ENCODE data around the gene LYRM4.

LYRM4 gene

DNA sequence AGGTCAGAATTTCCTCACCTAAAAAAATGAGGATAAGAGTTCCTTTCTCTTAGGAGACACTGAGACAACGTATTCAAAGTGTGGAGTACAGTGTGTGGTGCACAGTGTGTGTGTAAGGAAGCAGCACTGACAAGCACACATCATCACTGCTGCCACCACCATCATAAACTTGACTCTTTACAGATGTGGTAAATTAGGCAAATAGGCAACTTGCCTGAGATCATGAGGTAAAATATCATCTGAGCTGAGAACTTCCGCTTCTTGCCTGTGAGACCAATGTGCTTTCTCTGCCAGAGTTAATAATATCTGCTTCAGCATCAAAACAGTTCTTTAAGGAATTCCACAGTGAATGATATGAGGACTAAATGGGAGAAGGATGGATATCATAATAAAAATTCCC, 52.7 kb downstream of the LYRM4 start:
- in situ Hi-C loops (cut with MboI; ENCODE audit: low sequenced_read_pairs): no loop called here

DNA sequence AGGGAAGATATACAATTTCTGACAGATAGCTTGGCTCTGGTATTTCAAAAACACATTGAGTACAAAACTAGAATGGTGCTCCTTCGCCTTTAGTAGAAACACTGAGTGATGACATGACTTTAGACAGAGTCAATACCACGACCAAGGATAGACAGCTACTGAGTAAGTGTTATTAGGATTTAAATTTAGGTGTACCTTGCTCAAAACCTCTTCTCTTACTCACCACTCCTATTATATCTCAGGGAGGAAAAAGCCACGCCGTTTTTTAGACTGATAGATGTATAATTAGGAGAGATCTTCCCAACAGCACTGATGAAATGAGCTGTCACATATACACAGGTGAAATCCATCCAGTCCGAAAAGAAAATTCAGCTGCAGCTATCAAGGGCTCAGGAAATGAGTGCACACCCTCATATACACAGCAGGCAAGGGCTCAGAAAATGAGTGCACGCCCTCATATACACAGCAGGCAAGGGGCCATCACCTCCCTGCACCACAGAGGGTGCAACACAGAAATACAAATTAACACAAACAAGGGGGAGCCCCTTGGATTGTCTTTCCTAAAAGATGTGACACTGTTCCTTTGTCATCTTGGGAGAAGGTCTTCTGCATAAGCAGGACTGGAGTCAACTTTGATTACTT, 53.7 kb downstream of the LYRM4 start:
- in situ Hi-C loops (cut with MboI; ENCODE audit: low sequenced_read_pairs): no loop called here

- in situ Hi-C loops (cut with MboI; ENCODE audit: low sequenced_read_pairs): no loop called here
Observed at GRCh38 chr6:5205877-5206850, 54.6 kb downstream of the LYRM4 start.

- in situ Hi-C loops (cut with MboI; ENCODE audit: low sequenced_read_pairs): no loop called here
Observed at GRCh38 chr6:5205035-5205507, 55.7 kb downstream of the LYRM4 start.

DNA sequence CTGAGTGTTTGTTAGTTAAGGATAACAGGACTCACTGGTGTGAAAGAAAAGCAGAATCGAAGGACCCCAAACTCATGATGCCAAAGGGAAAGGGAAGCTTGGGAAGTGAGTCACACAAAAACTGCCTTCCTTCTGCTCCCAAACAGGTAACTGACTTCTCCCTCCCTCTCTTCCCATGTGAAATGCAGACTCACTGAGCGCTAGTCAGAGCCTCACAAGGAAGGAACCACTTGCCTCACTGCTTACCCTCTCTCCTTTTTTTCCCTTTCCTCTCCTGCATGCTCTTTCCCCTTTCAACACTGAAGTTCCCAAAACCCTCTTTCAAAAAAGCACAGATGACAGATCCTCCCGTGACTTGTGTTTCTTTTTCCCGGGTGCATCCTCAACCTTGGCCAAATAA, 56.4 kb downstream of the LYRM4 start:
- in situ Hi-C loops (cut with MboI; ENCODE audit: low sequenced_read_pairs): no loop called here

DNA sequence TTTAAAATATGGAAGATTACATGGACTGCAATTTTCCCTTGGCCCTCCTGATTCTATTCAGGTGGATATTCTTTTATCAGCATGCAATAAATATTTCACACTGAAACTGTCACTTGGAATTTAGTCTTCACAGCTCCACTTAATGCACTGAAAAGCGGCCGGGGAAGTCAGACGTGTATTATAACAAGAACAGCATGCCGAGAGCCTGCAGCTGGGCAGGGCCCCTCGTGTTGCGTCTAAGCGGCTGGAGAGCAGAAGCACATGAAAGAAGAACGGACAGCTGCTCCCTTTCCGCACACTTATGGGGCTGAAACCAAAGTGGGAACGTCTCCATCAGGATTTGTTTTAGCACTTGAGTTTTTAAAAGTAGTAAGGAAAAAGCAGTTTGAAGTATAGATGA, 57.2 kb downstream of the LYRM4 start:
- in situ Hi-C loops (cut with MboI; ENCODE audit: low sequenced_read_pairs): no loop called here

DNA sequence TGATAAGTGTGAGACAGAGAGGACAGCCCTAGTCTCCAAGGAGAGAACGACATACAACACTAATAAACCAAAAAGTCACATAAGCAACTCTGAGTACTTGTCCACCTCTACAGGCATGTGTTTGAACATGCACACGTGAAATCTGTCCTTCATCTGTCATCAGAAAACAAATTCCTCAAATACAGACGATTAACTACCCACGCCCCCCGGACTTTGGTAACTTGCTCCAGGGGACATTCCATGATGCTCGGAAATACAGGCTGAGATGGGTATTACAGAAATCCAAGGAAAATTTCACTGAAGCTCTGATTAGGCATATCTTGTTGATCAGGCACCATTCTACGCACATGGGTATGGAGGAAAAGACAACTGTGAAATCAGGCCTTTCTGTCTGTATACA, 57.8 kb downstream of the LYRM4 start:
- in situ Hi-C loops (cut with MboI; ENCODE audit: low sequenced_read_pairs): no loop called here

- in situ Hi-C loops (cut with MboI; ENCODE audit: low sequenced_read_pairs): no loop called here
Observed at GRCh38 chr6:5202206-5202605, 58.5 kb downstream of the LYRM4 start.

DNA sequence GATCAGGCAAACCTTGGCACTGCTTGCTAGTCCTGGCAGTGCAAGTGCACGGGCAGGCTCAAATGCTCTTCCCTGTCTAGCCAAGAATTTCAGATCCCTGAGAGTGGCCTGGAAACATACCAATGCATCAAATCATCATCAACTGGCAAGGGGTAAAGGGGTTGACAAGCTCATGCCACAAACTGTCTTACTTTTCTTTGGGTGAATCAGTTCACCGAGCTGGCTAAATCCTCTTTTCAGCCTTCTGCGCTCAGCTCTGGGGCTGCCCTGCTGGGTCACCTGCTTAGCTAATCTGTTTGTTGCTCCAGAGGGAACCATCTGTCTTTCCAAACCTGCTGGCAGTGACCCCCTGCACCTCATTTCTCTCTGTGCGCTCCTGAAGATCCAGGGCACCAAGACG, 59.5 kb downstream of the LYRM4 start:
- in situ Hi-C loops (cut with MboI; ENCODE audit: low sequenced_read_pairs): no loop called here

GRCh38 chr6:5199702-5200101, 61.0 kb downstream of the LYRM4 start:
- in situ Hi-C loops (cut with MboI; ENCODE audit: low sequenced_read_pairs): no loop called here

DNA sequence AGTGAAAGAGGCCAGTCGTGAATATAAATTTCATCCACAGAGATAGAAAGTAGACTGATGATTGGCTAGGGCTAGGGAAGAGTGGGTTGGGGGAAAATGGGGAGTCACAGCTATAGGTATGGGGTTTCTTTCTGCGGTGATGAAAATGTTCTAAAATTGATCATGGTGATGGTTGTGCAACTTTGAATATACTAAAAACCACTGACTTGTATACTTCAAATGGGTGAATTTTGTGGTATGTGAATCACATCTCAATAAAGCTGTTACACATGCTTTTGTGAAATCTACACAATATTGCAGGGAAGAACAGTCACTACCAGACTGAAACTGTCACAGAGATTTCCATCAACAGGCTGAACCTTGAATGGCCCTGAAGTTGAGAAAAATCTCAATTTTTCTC, 61.5 kb downstream of the LYRM4 start:
- in situ Hi-C loops (cut with MboI; ENCODE audit: low sequenced_read_pairs): no loop called here

GRCh38 chr6:5197084-5197483, 63.7 kb downstream of the LYRM4 start:
- in situ Hi-C loops (cut with MboI; ENCODE audit: low sequenced_read_pairs): no loop called here

- in situ Hi-C loops (cut with MboI; ENCODE audit: low sequenced_read_pairs): no loop called here
Observed at GRCh38 chr6:5192135-5192794, 68.5 kb downstream of the LYRM4 start.

GRCh38 chr6:5191722-5192121, 69.0 kb downstream of the LYRM4 start:
- in situ Hi-C loops (cut with MboI; ENCODE audit: low sequenced_read_pairs): no loop called here

DNA sequence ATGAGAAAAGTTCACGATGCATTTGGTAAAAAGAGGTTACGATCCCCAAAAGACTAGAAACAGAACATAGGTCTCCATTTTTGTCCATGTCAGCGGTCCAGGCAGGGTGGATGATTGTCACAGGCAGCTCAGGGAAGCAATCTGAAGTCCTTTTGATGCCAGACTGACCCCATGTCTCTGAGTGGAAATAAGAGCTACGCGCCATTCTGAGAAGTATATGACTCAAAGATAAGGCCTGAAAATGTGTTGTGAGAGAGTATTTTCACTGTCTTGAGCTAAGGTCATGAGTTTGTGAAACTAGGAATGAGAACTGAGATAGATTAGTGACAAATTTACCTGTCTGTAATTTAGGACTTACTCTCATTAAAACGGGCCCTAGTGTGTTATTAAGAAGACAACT, 69.5 kb downstream of the LYRM4 start:
- in situ Hi-C loops (cut with MboI; ENCODE audit: low sequenced_read_pairs): no loop called here

- in situ Hi-C loops (cut with MboI; ENCODE audit: low sequenced_read_pairs): no loop called here
Observed at GRCh38 chr6:5190507-5190906, 70.2 kb downstream of the LYRM4 start.

GRCh38 chr6:5188646-5189045, 72.1 kb downstream of the LYRM4 start:
- in situ Hi-C loops (cut with MboI; ENCODE audit: low sequenced_read_pairs): no loop called here

GRCh38 chr6:5184878-5185277, 75.9 kb downstream of the LYRM4 start:
- in situ Hi-C loops (cut with MboI; ENCODE audit: low sequenced_read_pairs): no loop called here

DNA sequence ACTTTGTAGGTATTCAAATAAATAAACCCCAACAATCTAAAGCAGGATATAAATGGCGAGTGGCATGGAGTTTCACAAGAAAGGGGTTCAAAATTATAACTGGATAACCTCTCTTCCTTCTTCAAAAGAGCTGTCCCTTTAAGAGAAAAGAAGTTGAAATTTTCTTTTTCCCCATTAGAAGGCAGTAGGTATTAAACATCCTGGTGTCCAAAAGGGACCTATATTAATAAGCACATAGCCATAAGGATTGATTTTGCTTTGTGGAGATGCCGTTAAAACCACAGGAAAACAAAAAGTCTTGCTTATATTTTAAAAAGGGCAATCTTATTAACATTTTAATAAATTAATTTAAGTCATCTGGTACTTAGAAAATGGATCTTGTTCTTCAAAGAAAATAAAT, 76.5 kb downstream of the LYRM4 start:
- in situ Hi-C loops (cut with MboI; ENCODE audit: low sequenced_read_pairs): no loop called here

DNA sequence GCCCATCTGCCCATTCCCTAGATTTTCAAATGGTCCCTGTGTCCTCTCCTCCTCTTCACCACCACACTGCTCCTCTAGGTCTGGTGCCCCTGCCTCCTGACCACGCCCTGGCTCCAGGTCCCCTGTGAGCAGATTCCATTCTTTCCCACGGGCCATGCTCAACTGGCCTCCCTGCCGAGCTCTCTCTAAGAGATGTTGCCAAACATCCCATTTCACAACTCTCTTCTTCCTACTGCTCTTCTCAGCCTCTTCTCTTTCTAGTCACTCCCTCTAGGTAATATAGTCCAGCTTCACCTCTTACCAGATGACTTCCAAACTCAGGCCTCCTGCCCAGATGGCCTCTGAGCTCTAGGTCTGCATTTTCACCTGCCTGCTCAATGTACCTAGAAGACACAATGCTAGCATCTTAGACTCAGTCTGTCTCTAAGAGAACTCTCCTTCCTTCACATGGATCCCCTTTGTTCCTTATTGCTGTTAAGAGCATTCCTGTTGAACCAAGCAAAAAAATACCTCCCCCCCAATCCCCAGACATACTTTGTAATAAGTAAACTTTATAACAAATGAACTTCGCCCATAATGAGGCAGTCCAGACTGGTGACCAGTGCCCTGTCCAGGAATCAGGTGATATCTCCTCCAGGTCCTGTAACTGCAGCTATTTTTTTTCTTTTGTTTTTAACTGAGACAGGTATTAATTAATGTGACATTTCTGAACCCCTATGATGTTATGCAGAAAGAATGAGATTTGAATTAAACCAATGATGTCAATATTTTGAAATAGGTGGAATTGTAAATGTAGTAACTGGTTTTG, 79.0 kb downstream of the LYRM4 start:
- in situ Hi-C loops (cut with MboI; ENCODE audit: low sequenced_read_pairs): no loop called here

DNA sequence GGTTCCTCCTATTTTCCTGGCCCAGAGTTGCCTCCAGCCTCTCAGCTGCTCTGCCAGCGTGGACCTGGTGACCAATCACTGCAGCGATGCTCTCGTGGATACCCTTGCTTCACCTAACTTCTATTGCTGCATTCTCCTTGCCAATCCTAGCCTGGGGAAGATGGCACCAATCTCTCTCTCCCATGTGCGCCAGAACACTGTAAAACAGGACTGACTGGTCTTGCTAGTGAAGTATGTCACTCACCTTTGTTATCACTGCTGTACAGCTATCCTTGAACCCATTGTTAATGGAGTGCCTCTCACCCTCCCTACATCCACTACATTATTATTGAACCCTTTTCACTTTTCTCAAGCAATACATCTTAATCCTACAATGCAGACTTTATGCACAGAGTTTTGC, 80.1 kb downstream of the LYRM4 start:
- in situ Hi-C loops (cut with MboI; ENCODE audit: low sequenced_read_pairs): no loop called here
